SU-DHL-6 (cell line): ENCODE data around the gene SLC38A10.

ENCODE experiments used
- H2AFZ ChIP-seq: fragments of 200-600 bp; sonication (generic); 2 replicates; pipeline ENCODE4 v1.6.1; 2014; ENCODE audit warnings: low read depth, mild to moderate bottlenecking, moderate library complexity, mixed read lengths, antibody characterized with exemption, low read length; ENCODE audit not compliant: severe bottlenecking
- H3F3A ChIP-seq: fragments of 200-600 bp; shearing (Covaris generic); 2 replicates; pipeline ENCODE4 v1.6.0; 2016; ENCODE audit warnings: antibody characterized with exemption, mild to moderate bottlenecking; ENCODE audit not compliant: insufficient read depth
- H3K27ac ChIP-seq: fragments of 200-600 bp; sonication (generic); 2 replicates; pipeline ENCODE4 v1.5.1; 2016; ENCODE audit warnings: low read depth, mild to moderate bottlenecking, low read length, moderate library complexity, mixed read lengths
- H3K27me3 ChIP-seq: fragments of 200-600 bp; sonication (generic), shearing (Covaris generic); 2 replicates; pipeline ENCODE4 v1.6.0; 2014; ENCODE audit warnings: mild to moderate bottlenecking, low read length
- H3K36me3 ChIP-seq: fragments of 200-600 bp; sonication (generic); 2 replicates; pipeline ENCODE4 v1.6.1; 2014; ENCODE audit warnings: mild to moderate bottlenecking, low read length, mixed read lengths
- H3K4me2 ChIP-seq: fragments of 300-600, 200-600 bp; shearing (Covaris generic), sonication (generic); 2 replicates; pipeline ENCODE4 v1.6.0; 2014; ENCODE audit warnings: low read length, low read depth, mild to moderate bottlenecking; ENCODE audit not compliant: poor library complexity, severe bottlenecking
- H3K4me3 ChIP-seq: fragments of 200-600 bp; sonication (generic); 2 replicates; pipeline ENCODE4 v1.5.1; 2014; ENCODE audit warnings: antibody characterized with exemption, low read length, mild to moderate bottlenecking, mixed read lengths; ENCODE audit not compliant: insufficient read depth, poor library complexity, severe bottlenecking
- H3K79me2 ChIP-seq: fragments of 200-600 bp; sonication (generic); 2 replicates; pipeline ENCODE4 v1.6.1; 2014; ENCODE audit warnings: mild to moderate bottlenecking, low read length, moderate library complexity; ENCODE audit not compliant: insufficient read depth
- H3K9ac ChIP-seq: fragments of 200-600 bp; sonication (generic); 2 replicates; pipeline ENCODE4 v1.7.0; 2014; ENCODE audit warnings: mild to moderate bottlenecking, low read length
- H3K9me2 ChIP-seq: fragments of 200-600 bp; sonication (generic); replicated peaks from 2 replicates; pipeline ENCODE4 v1.6.1; 2014; ENCODE audit warnings: low read length; ENCODE audit not compliant: insufficient read depth
- H3K9me3 ChIP-seq: fragments of 200-600 bp; sonication (generic); 2 replicates; pipeline ENCODE4 v1.6.1; 2014; ENCODE audit warnings: low read length, mixed read lengths; ENCODE audit not compliant: insufficient read depth
- H4K20me1 ChIP-seq: fragments of 200-600 bp; sonication (generic); 2 replicates; pipeline ENCODE4 v1.6.1; 2014; ENCODE audit warnings: low read depth, mild to moderate bottlenecking, antibody characterized with exemption, low read length, moderate library complexity, mixed read lengths
- CTCF ChIP-seq: fragments of 200-600 bp; sonication (generic); IDR thresholded peaks from one replicate; pipeline ENCODE4 v1.5.1; 2017; ENCODE audit warnings: antibody characterized with exemption, mild to moderate bottlenecking, low read length, moderate library complexity; ENCODE audit not compliant: insufficient read depth, poor library complexity, severe bottlenecking
- EZH2phosphoT487 ChIP-seq: fragments of 200-600 bp; sonication (generic), shearing (Covaris generic); conservative IDR thresholded peaks from 2 replicates; pipeline ENCODE4 v1.6.1; 2018; ENCODE audit warnings: mild to moderate bottlenecking, antibody characterized with exemption, low read length, moderate library complexity, mixed read lengths

The SLC38A10 gene

GRCh38 chr17:81340607-81341515 lies 45.8 kb upstream of the SLC38A10 start:
- Histone ChIP-seq H3K27me3 (no peaks in the 10 kb centered on the region), H3K9me3 (no peaks in the 10 kb centered on the region), H3K36me3 (no peaks in the 10 kb centered on the region), H3K4me2 (no peak overlapping the region), H3K27ac (no peak overlapping the region), H4K20me1 (no peaks in the 10 kb centered on the region), H3F3A (no peaks in the 10 kb centered on the region), H3K9ac (no peak overlapping the region), H3K79me2 (no peaks in the 10 kb centered on the region), H2AFZ (no peak overlapping the region), H3K9me2 (no peaks in the 10 kb centered on the region), H3K4me3 (no peak overlapping the region)
- TF ChIP-seq CTCF, result no peak
- no peak for TF ChIP-seq EZH2phosphoT487

GRCh38 chr17:81339534-81340296 lies 44.6 kb upstream of the SLC38A10 start:
- Histone ChIP-seq H3K79me2 (no peaks in the 10 kb centered on the region), H3K27ac (no peak overlapping the region), H3K9me3 (no peaks in the 10 kb centered on the region), H3K4me3 (no peak overlapping the region), H3K9ac (no peak overlapping the region), H3K36me3 (no peaks in the 10 kb centered on the region), H3K27me3 (no peaks in the 10 kb centered on the region), H3F3A (no peaks in the 10 kb centered on the region), H2AFZ (no peak overlapping the region), H3K9me2 (no peaks in the 10 kb centered on the region), H4K20me1 (no peaks in the 10 kb centered on the region), H3K4me2 (no peak overlapping the region)
- no peak for TF ChIP-seq EZH2phosphoT487
- TF ChIP-seq CTCF, result no peak

- Histone ChIP-seq H3K9me2 (no peaks in the 10 kb centered on the region), H3K4me2 (no peak overlapping the region), H3K4me3 (no peak overlapping the region), H3K27me3 (no peaks in the 10 kb centered on the region), H3K79me2 (no peaks in the 10 kb centered on the region), H3K27ac (no peak overlapping the region), H3K9me3 (no peaks in the 10 kb centered on the region), H2AFZ (no peak overlapping the region), H3F3A (no peaks in the 10 kb centered on the region), H3K36me3 (no peaks in the 10 kb centered on the region), H3K9ac (no peak overlapping the region), H4K20me1 (no peaks in the 10 kb centered on the region)
- TF ChIP-seq CTCF (no peak), EZH2phosphoT487 (no peak)
Measured at GRCh38 chr17:81339191-81339533, 44.1 kb upstream of the SLC38A10 start.
